ENCODE results near the gene KRAS. TPM values are rescaled to one million over a fixed set of nuclear protein-coding genes. Genes with fewer than 3 reads are reported as not detected.

Gene KRAS
- total RNA-seq, 6 experiments from 2014 or later: 15.9 to 20.5 (median 18.0) TPM

- H3K27me3 Mint-ChIP-seq (ENCODE audit: insufficient read depth): no peaks in the 10 kb centered on the region; the same call in none of the 2 replicates
- peak; percentile 95 for DNase-seq
- H3K4me1 Mint-ChIP-seq (ENCODE audit: low read depth): peaks cover 33% of the 10 kb centered on the region
- H3K27ac Mint-ChIP-seq: peak within 1 kb of the TSS; percentile 98
- TF ChIP-seq CTCF (IDR thresholded peaks at IDR 0.05): no peak
- no peaks in the 10 kb centered on the region for H3K36me3 Mint-ChIP-seq (ENCODE audit: low read depth)
- no peaks in the 10 kb centered on the region for H3K9me3 Mint-ChIP-seq
- peak within 1 kb of the TSS; percentile 98 for H3K4me3 Mint-ChIP-seq
These were observed 55.4 kb downstream of the KRAS start, which contains the start of the genes DNAI7 and ETFRF1 for GRCh38 chr12:25195056-25195971. DNAI7 (minus strand) TSS chr12:25195160; CDS start chr12:25195078, 82 bp downstream. ETFRF1 (plus strand) TSS chr12:25195237; CDS start chr12:25203957, 8,720 bp downstream.

DNA sequence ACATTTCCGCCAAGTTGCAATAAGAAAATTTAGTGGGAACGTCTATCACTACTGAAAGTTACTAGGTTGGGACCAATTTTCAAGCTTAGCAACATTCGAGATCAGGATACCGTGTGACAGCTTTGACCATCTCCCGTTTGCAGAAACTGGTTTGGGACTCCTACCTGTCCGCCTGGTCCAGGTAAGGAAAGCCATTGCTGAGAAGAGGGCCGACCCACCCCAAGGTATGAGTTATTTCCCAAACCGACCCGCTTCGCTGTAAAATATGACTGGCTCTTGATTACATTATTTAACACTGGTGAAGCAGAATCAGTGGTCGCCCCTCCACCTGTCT, 56.0 kb downstream of the KRAS start:
- TF ChIP-seq CTCF (IDR thresholded peaks at IDR 0.05): no peak
- no peaks in the 10 kb centered on the region for H3K9me3 Mint-ChIP-seq
- no peaks in the 10 kb centered on the region for H3K36me3 Mint-ChIP-seq (ENCODE audit: low read depth)
- H3K4me1 Mint-ChIP-seq (ENCODE audit: low read depth): peaks cover 29% of the 10 kb centered on the region
- H3K27ac Mint-ChIP-seq: peak overlapping the region; percentile 98
- DNase-seq: no peak
- H3K27me3 Mint-ChIP-seq (ENCODE audit: insufficient read depth): no peaks in the 10 kb centered on the region; the same call in none of the 2 replicates
- peak overlapping the region; percentile 98 for H3K4me3 Mint-ChIP-seq

DNA sequence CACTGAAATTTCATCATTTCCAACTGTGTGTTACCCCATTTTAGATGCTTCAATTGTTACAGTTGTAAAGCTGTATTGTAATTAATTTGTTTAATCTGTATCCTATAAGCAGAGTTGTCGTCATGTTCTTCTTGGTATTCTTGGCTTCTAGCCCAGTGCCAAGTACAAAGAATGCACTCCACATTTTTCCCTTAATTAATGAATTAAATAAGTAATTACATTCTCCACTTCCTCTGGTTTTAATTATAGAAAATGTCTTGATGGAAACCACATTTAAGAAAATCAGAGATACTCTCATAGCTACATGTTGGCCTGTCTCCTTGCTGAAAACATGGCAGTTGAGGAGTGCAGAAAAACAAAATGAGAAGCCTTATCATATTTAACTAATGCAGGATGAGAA, 56.5 kb downstream of the KRAS start:
- H3K4me3 Mint-ChIP-seq: peak overlapping the region; percentile 98
- no peak for TF ChIP-seq CTCF (IDR thresholded peaks at IDR 0.05)
- no peaks in the 10 kb centered on the region for H3K9me3 Mint-ChIP-seq
- no peak for DNase-seq
- peaks cover 32% of the 10 kb centered on the region for H3K4me1 Mint-ChIP-seq (ENCODE audit: low read depth)
- H3K27ac Mint-ChIP-seq: peak overlapping the region; percentile 98
- H3K36me3 Mint-ChIP-seq (ENCODE audit: low read depth): no peaks in the 10 kb centered on the region
- H3K27me3 Mint-ChIP-seq (ENCODE audit: insufficient read depth): no peaks in the 10 kb centered on the region; the same call in none of the 2 replicates

GRCh38 chr12:25190793-25191192, 59.9 kb downstream of the KRAS start:
- H3K36me3 Mint-ChIP-seq (ENCODE audit: low read depth): no peaks in the 10 kb centered on the region
- H3K4me3 Mint-ChIP-seq: no peak overlapping the region
- H3K9me3 Mint-ChIP-seq: no peaks in the 10 kb centered on the region
- H3K4me1 Mint-ChIP-seq (ENCODE audit: low read depth): peaks cover 52% of the 10 kb centered on the region
- DNase-seq: no peak
- TF ChIP-seq CTCF (IDR thresholded peaks at IDR 0.05): no peak
- no peak overlapping the region for H3K27ac Mint-ChIP-seq
- H3K27me3 Mint-ChIP-seq (ENCODE audit: insufficient read depth): no peaks in the 10 kb centered on the region; the same call in none of the 2 replicates

- H3K27ac Mint-ChIP-seq: peak overlapping the region; percentile 75
- H3K27me3 Mint-ChIP-seq (ENCODE audit: insufficient read depth): no peaks in the 10 kb centered on the region; the same call in 1 of the 2 replicates
- H3K4me1 Mint-ChIP-seq (ENCODE audit: low read depth): peaks cover 46% of the 10 kb centered on the region
- H3K9me3 Mint-ChIP-seq: no peaks in the 10 kb centered on the region
- DNase-seq: no peak
- peak overlapping the region; percentile 71 for H3K4me3 Mint-ChIP-seq
- H3K36me3 Mint-ChIP-seq (ENCODE audit: low read depth): no peaks in the 10 kb centered on the region
- TF ChIP-seq CTCF (IDR thresholded peaks at IDR 0.05): no peak
These were observed 61.1 kb downstream of the KRAS start for GRCh38 chr12:25189656-25190055.

All from HFFc6 (cell line).